Transverse colon (tissue), 4 donors: ENCODE data around the gene CIRBP.

ENCODE experiments used
- EP300 ChIP-seq: sonication (generic); formaldehyde crosslinking; IDR thresholded peaks from one replicate; pipeline ENCODE4 v1.6.1; 2017; ENCODE audit warnings: antibody characterized with exemption, low read depth
- POLR2A ChIP-seq: fragments of 450-650 bp; IDR thresholded peaks from one replicate; pipeline ENCODE4 v1.6.1; 2016; ENCODE audit warnings: antibody characterized with exemption, mild to moderate bottlenecking, moderate library complexity
- POLR2AphosphoS5 ChIP-seq, 3 donors: sonication (generic); formaldehyde crosslinking; IDR thresholded peaks; one replicate each; pipeline ENCODE4 v1.6.1; 2016; ENCODE audit warnings: antibody characterized with exemption in 3 of 3
- TF ChIP-seq, protein P1 (sequence below), 5 experiments: fragments of 200-600 bp in 3 of 5; fragments of 450-650 bp in 2 of 5; sonication (generic) in 3 of 5; IDR thresholded peaks; 1 replicate in 2 of 5; 2 replicates in 3 of 5; pipeline ENCODE4 v1.5.1; 2016 to 2017; ENCODE audit warnings: antibody characterized with exemption in 5 of 5, inconsistent platforms in 3 of 5, mild to moderate bottlenecking in 2 of 5, moderate library complexity in 1 of 5

DNA sequence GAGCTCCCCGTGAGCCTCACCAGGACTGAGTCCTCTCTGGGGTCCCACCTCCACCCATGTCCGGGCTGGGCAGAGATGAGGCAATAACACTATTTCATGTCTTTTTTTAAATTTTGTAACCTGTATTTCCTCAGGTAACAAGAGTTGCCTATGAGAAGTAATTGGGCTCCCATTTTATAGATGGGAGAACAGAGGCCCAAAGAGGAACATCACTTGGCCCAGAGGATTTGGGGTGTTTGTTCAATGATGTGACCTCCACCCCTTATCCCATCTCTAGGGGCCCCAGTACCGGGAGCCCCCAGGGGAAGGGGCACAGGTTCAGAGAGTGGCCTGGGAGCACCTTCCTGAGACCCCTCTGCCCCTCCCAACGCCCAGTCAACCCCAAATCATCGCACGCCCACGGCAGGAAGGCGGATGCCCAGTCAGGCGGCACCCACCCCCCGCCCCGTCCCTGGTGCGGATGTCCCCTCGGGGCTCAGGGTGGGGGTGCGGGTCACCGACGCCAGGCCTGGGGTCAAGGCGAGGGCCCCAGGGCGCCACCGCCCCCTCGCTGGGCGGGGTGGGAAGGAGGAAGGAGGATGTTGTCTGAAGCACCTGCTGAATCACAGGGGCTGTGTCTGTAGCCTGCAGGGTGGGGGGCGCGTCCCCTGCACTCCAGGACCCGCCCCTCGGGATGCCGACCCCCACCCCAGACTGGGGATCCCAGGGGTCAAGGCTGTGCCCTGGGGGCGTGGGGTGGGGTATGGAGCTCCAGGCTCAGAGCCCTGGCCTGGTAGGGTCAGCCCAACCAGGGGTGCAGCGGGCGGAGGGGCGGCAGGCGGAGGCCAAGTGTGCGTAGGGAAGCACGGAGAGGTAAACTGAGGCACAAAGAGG lies 9.0 kb upstream of the CIRBP start:
- TF ChIP-seq, protein P1, sequence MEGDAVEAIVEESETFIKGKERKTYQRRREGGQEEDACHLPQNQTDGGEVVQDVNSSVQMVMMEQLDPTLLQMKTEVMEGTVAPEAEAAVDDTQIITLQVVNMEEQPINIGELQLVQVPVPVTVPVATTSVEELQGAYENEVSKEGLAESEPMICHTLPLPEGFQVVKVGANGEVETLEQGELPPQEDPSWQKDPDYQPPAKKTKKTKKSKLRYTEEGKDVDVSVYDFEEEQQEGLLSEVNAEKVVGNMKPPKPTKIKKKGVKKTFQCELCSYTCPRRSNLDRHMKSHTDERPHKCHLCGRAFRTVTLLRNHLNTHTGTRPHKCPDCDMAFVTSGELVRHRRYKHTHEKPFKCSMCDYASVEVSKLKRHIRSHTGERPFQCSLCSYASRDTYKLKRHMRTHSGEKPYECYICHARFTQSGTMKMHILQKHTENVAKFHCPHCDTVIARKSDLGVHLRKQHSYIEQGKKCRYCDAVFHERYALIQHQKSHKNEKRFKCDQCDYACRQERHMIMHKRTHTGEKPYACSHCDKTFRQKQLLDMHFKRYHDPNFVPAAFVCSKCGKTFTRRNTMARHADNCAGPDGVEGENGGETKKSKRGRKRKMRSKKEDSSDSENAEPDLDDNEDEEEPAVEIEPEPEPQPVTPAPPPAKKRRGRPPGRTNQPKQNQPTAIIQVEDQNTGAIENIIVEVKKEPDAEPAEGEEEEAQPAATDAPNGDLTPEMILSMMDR (IDR thresholded peaks at IDR 0.05) = no peak
- TF ChIP-seq POLR2AphosphoS5 (IDR thresholded peaks at IDR 0.05) (peak in 2 of 3 donors; percentile 32), EP300 (no peak), POLR2A (no peak)
